Measurements from ENCODE around the gene CGREF1.

DNA sequence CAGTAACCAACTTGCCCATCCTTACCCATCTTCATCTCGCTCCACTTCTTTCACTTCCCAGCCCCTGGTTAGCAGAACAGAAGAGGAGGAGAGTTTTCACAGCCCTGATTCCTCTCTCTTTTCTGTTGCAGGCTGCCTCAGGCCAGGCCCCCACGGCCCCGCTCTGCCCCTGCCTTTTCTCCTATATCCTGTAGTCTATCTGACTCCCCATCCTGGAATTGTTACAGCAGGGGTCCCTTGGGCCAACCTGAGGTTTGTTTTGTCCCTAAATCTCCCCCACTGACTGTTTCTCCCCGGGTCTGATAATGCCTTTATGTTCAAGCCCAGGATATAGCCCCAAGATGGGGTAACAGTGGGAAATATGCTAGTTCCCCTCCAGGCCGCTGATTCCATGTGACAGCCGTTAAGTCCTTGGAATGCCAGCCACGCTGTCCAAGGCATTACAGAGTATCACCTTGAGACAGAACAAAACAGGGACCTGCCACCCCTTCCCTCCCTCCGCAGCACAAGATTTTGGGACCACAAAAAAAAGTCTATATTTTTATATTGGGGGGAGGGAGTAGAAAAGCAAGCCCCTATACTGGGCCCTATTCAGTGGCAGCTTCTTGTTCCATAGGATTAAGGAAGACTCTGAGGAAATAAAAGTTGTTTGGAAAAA lies 48.8 kb downstream of the CGREF1 start:
- TF ChIP-seq, protein P1, sequence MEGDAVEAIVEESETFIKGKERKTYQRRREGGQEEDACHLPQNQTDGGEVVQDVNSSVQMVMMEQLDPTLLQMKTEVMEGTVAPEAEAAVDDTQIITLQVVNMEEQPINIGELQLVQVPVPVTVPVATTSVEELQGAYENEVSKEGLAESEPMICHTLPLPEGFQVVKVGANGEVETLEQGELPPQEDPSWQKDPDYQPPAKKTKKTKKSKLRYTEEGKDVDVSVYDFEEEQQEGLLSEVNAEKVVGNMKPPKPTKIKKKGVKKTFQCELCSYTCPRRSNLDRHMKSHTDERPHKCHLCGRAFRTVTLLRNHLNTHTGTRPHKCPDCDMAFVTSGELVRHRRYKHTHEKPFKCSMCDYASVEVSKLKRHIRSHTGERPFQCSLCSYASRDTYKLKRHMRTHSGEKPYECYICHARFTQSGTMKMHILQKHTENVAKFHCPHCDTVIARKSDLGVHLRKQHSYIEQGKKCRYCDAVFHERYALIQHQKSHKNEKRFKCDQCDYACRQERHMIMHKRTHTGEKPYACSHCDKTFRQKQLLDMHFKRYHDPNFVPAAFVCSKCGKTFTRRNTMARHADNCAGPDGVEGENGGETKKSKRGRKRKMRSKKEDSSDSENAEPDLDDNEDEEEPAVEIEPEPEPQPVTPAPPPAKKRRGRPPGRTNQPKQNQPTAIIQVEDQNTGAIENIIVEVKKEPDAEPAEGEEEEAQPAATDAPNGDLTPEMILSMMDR (IDR thresholded peaks at IDR 0.05), result no peak
- TF ChIP-seq POLR2A (IDR thresholded peaks at IDR 0.05) (no peak), POLR2AphosphoS5 (IDR thresholded peaks at IDR 0.05; ENCODE audit: insufficient read depth in 1 of 2, low read depth in 1 of 2) (no peak)
